K562 treated with DMSO at 1 percent for 24 hours (cell line): ENCODE measurements around the gene TMPRSS11B. TPM values are rescaled to one million over a fixed set of nuclear protein-coding genes. Genes with fewer than 3 reads are reported as not detected.

Experiments
- total RNA-seq: library from RNA; unstranded; fragments of 300-600 nt; gene quantifications from 2 replicates; pipeline ENCODE4 v1.2.3, GENCODE V29; 2022; ENCODE audit warnings: low read depth; ENCODE audit not compliant: insufficient read depth

Gene TMPRSS11B, protein sequence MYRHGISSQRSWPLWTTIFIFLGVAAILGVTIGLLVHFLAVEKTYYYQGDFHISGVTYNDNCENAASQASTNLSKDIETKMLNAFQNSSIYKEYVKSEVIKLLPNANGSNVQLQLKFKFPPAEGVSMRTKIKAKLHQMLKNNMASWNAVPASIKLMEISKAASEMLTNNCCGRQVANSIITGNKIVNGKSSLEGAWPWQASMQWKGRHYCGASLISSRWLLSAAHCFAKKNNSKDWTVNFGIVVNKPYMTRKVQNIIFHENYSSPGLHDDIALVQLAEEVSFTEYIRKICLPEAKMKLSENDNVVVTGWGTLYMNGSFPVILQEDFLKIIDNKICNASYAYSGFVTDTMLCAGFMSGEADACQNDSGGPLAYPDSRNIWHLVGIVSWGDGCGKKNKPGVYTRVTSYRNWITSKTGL
- total RNA-seq = not detected in 2 replicates

DNA sequence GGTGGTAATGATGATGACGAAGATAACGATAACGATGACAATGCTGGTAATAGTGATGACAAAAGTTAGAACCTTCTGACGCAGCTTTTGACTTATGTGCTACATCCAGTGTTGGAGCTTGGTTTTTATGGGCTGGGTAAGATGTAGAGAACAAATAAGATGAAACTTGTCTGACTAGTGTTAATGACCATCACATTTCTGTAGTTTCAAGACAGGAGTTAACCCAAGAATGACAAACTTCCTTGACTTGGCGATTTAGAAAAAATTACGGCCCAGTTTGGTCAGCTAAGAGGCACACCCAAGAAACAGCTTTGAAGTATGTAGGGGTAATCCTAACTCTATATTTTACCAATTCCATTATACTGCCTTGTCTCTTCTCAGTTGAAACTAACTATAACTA is at the start of gene TMPRSS11B:
Gene TMPRSS11B (minus strand): TSS at position 101 of the 400 bp plus-strand sequence. CDS start 136 bp downstream, outside the sequence.

Other genes with a start within 250 kb of the TMPRSS11B start
- gene TMPRSS11F, start 115.8 kb downstream of the TMPRSS11B start, total RNA-seq = not detected in 2 replicates
- 33.8 and 34.9 TPM in 2 replicates for gene YTHDC1, start 104.4 kb upstream of the TMPRSS11B start, total RNA-seq
- gene TMPRSS11E, start 201.8 kb upstream of the TMPRSS11B start, total RNA-seq = not detected in 2 replicates